HEK293 (cell line): ENCODE measurements around the gene NAGPA.

Source experiments
- CTCF ChIP-seq: fragments of 450-650 bp; formaldehyde crosslinking; IDR thresholded peaks from 2 replicates; pipeline ENCODE4 v1.5.1; 2016; ENCODE audit warnings: missing biosample characterization, missing genetic modification characterization
- YY1 ChIP-seq: fragments of 450-650 bp; formaldehyde crosslinking; IDR thresholded peaks from 2 replicates; pipeline ENCODE4 v1.5.1; 2018; ENCODE audit warnings: missing biosample characterization, missing genetic modification characterization
- ZEB2 ChIP-seq: fragments of 450-650 bp; formaldehyde crosslinking; IDR thresholded peaks from 2 replicates; pipeline ENCODE4 v1.5.1; 2016; ENCODE audit warnings: missing biosample characterization, missing genetic modification characterization
- ZNF660 ChIP-seq: fragments of 450-650 bp; IDR thresholded peaks from 2 replicates; pipeline ENCODE4 v1.5.1; 2018; ENCODE audit warnings: missing biosample characterization, mild to moderate bottlenecking, missing genetic modification characterization

GRCh38 chr16:5012887-5013286, 20.8 kb downstream of the NAGPA start:
- TF ChIP-seq YY1 (tag by site-specific recombination) (no peak), CTCF (tag by site-specific recombination) (no peak), ZEB2 (no peak), ZNF660 (tag by site-specific recombination) (no peak)
